ENCODE measurements around the gene NCBP1.

The NCBP1 gene

GRCh38 chr9:97638666-97639065 lies 5.0 kb downstream of the NCBP1 start:
- Mint-ChIP-seq H3K4me1 (ENCODE audit: low read depth) (peaks cover 61% of the 10 kb centered on the region), H3K9me3 (no peaks in the 10 kb centered on the region), H3K27ac (no peak overlapping the region), H3K4me3 (no peak overlapping the region), H3K36me3 (ENCODE audit: low read depth) (peaks cover 50% of the 10 kb centered on the region), H3K27me3 (no peaks in the 10 kb centered on the region)

GRCh38 chr9:97640325-97640724 lies 6.7 kb downstream of the NCBP1 start:
- no peaks in the 10 kb centered on the region for H3K9me3 Mint-ChIP-seq
- peaks cover 53% of the 10 kb centered on the region for H3K36me3 Mint-ChIP-seq (ENCODE audit: low read depth)
- no peak overlapping the region for H3K4me3 Mint-ChIP-seq
- H3K27me3 Mint-ChIP-seq: no peaks in the 10 kb centered on the region
- peaks cover 49% of the 10 kb centered on the region for H3K4me1 Mint-ChIP-seq (ENCODE audit: low read depth)
- H3K27ac Mint-ChIP-seq: no peak overlapping the region

- H3K9me3 Mint-ChIP-seq: no peaks in the 10 kb centered on the region
- peaks cover 64% of the 10 kb centered on the region for H3K36me3 Mint-ChIP-seq (ENCODE audit: low read depth)
- H3K27me3 Mint-ChIP-seq: no peaks in the 10 kb centered on the region
- H3K4me1 Mint-ChIP-seq (ENCODE audit: low read depth): peaks cover 2% of the 10 kb centered on the region
- no peak overlapping the region for H3K4me3 Mint-ChIP-seq
- H3K27ac Mint-ChIP-seq: no peak overlapping the region
Measured at GRCh38 chr9:97645720-97646119, 12.1 kb downstream of the NCBP1 start.

- peaks cover 61% of the 10 kb centered on the region for H3K36me3 Mint-ChIP-seq (ENCODE audit: low read depth)
- H3K27ac Mint-ChIP-seq: no peak overlapping the region
- H3K9me3 Mint-ChIP-seq: no peaks in the 10 kb centered on the region
- H3K4me1 Mint-ChIP-seq (ENCODE audit: low read depth): no peaks in the 10 kb centered on the region
- no peaks in the 10 kb centered on the region for H3K27me3 Mint-ChIP-seq
- no peak overlapping the region for H3K4me3 Mint-ChIP-seq
Measured at GRCh38 chr9:97647996-97648395, 14.4 kb downstream of the NCBP1 start.

- Mint-ChIP-seq H3K4me1 (ENCODE audit: low read depth) (no peaks in the 10 kb centered on the region), H3K27ac (no peak overlapping the region), H3K4me3 (no peak overlapping the region), H3K9me3 (no peaks in the 10 kb centered on the region), H3K36me3 (ENCODE audit: low read depth) (peaks cover 76% of the 10 kb centered on the region), H3K27me3 (no peaks in the 10 kb centered on the region)
Measured at GRCh38 chr9:97651646-97652045, 18.0 kb downstream of the NCBP1 start.

GRCh38 chr9:97658707-97659106 lies 25.1 kb downstream of the NCBP1 start:
- no peaks in the 10 kb centered on the region for H3K4me1 Mint-ChIP-seq (ENCODE audit: low read depth)
- H3K27me3 Mint-ChIP-seq: no peaks in the 10 kb centered on the region
- no peak overlapping the region for H3K4me3 Mint-ChIP-seq
- no peaks in the 10 kb centered on the region for H3K9me3 Mint-ChIP-seq
- peaks cover 92% of the 10 kb centered on the region for H3K36me3 Mint-ChIP-seq (ENCODE audit: low read depth)
- H3K27ac Mint-ChIP-seq: no peak overlapping the region

- Mint-ChIP-seq H3K36me3 (ENCODE audit: low read depth) (peaks cover 92% of the 10 kb centered on the region), H3K27ac (peak overlapping the region; percentile 14), H3K9me3 (no peaks in the 10 kb centered on the region), H3K4me3 (no peak overlapping the region), H3K27me3 (no peaks in the 10 kb centered on the region), H3K4me1 (ENCODE audit: low read depth) (peaks cover 8% of the 10 kb centered on the region)
Measured at GRCh38 chr9:97659771-97660170, 26.1 kb downstream of the NCBP1 start.

- Mint-ChIP-seq H3K4me3 (no peak overlapping the region), H3K36me3 (ENCODE audit: low read depth) (peaks cover 92% of the 10 kb centered on the region), H3K9me3 (no peaks in the 10 kb centered on the region), H3K27ac (no peak overlapping the region), H3K27me3 (no peaks in the 10 kb centered on the region), H3K4me1 (ENCODE audit: low read depth) (peaks cover 13% of the 10 kb centered on the region)
Measured at GRCh38 chr9:97660340-97660739, 26.7 kb downstream of the NCBP1 start.

- Mint-ChIP-seq H3K4me1 (ENCODE audit: low read depth) (peaks cover 19% of the 10 kb centered on the region), H3K4me3 (no peak overlapping the region), H3K9me3 (no peaks in the 10 kb centered on the region), H3K27me3 (no peaks in the 10 kb centered on the region), H3K27ac (no peak overlapping the region), H3K36me3 (ENCODE audit: low read depth) (peaks cover 92% of the 10 kb centered on the region)
Measured at GRCh38 chr9:97660847-97661246, 27.2 kb downstream of the NCBP1 start.

GRCh38 chr9:97665742-97666141 lies 32.1 kb downstream of the NCBP1 start:
- Mint-ChIP-seq H3K4me1 (ENCODE audit: low read depth) (peaks cover 52% of the 10 kb centered on the region), H3K9me3 (no peaks in the 10 kb centered on the region), H3K36me3 (ENCODE audit: low read depth) (peaks cover 91% of the 10 kb centered on the region), H3K27me3 (no peaks in the 10 kb centered on the region), H3K4me3 (no peak overlapping the region), H3K27ac (peak overlapping the region; percentile 91)

- Mint-ChIP-seq H3K27me3 (no peaks in the 10 kb centered on the region), H3K4me3 (no peak overlapping the region), H3K9me3 (no peaks in the 10 kb centered on the region), H3K4me1 (ENCODE audit: low read depth) (peaks cover 52% of the 10 kb centered on the region), H3K27ac (peak overlapping the region; percentile 91), H3K36me3 (ENCODE audit: low read depth) (peaks cover 98% of the 10 kb centered on the region)
Measured at GRCh38 chr9:97666907-97667686, 33.5 kb downstream of the NCBP1 start.

- H3K4me3 Mint-ChIP-seq: peak overlapping the region; percentile 27
- peaks cover 52% of the 10 kb centered on the region for H3K4me1 Mint-ChIP-seq (ENCODE audit: low read depth)
- H3K9me3 Mint-ChIP-seq: no peaks in the 10 kb centered on the region
- H3K36me3 Mint-ChIP-seq (ENCODE audit: low read depth): peaks cover 92% of the 10 kb centered on the region
- no peaks in the 10 kb centered on the region for H3K27me3 Mint-ChIP-seq
- H3K27ac Mint-ChIP-seq: peak overlapping the region; percentile 68
Measured at GRCh38 chr9:97668485-97668884, 34.9 kb downstream of the NCBP1 start.

GRCh38 chr9:97670586-97670985 lies 37.0 kb downstream of the NCBP1 start:
- no peak overlapping the region for H3K4me3 Mint-ChIP-seq
- H3K9me3 Mint-ChIP-seq: no peaks in the 10 kb centered on the region
- no peaks in the 10 kb centered on the region for H3K27me3 Mint-ChIP-seq
- H3K27ac Mint-ChIP-seq: no peak overlapping the region
- H3K4me1 Mint-ChIP-seq (ENCODE audit: low read depth): peaks cover 39% of the 10 kb centered on the region
- peaks cover 90% of the 10 kb centered on the region for H3K36me3 Mint-ChIP-seq (ENCODE audit: low read depth)

- H3K9me3 Mint-ChIP-seq: no peaks in the 10 kb centered on the region
- H3K4me3 Mint-ChIP-seq: no peak overlapping the region
- H3K27ac Mint-ChIP-seq: no peak overlapping the region
- no peaks in the 10 kb centered on the region for H3K27me3 Mint-ChIP-seq
- H3K36me3 Mint-ChIP-seq (ENCODE audit: low read depth): peaks cover 84% of the 10 kb centered on the region
- peaks cover 24% of the 10 kb centered on the region for H3K4me1 Mint-ChIP-seq (ENCODE audit: low read depth)
Measured at GRCh38 chr9:97672403-97672802, 38.8 kb downstream of the NCBP1 start.

GRCh38 chr9:97673922-97674321 lies 40.3 kb downstream of the NCBP1 start:
- Mint-ChIP-seq H3K27me3 (no peaks in the 10 kb centered on the region), H3K36me3 (ENCODE audit: low read depth) (peaks cover 82% of the 10 kb centered on the region), H3K27ac (peak overlapping the region; percentile 51)

GRCh38 chr9:97675655-97676054 lies 42.0 kb downstream of the NCBP1 start:
- Mint-ChIP-seq H3K27me3 (no peaks in the 10 kb centered on the region), H3K27ac (peak overlapping the region; percentile 21), H3K36me3 (ENCODE audit: low read depth) (peaks cover 80% of the 10 kb centered on the region), H3K9me3 (no peaks in the 10 kb centered on the region), H3K4me3 (no peak overlapping the region), H3K4me1 (ENCODE audit: low read depth) (peaks cover 6% of the 10 kb centered on the region)

More at GRCh38 chr9:97673922-97674321, 40.3 kb downstream of the NCBP1 start:
- Mint-ChIP-seq H3K9me3 (no peaks in the 10 kb centered on the region), H3K4me1 (ENCODE audit: low read depth) (peaks cover 9% of the 10 kb centered on the region), H3K4me3 (no peak overlapping the region)

Data from stimulated activated naive CD8-positive, alpha-beta T cell treated with anti-CD3 and anti-CD28 coated beads, Interleukin-15, Interleukin-2, amounts not matched to agents 100 ng/mL and 50 ng/mL, for 24 hours (primary cell).